ENCODE measurements around the gene HSD17B7. TPM values are rescaled to one million over a fixed set of nuclear protein-coding genes. Genes with fewer than 3 reads are reported as not detected.

HSD17B7 gene
- polyA plus RNA-seq, 1 experiment: 10.5 TPM

- Histone ChIP-seq H3K9me3 (ENCODE audit: control insufficient read depth, insufficient read depth, low read length) (peaks cover 6% of the 10 kb centered on the region), H3K27me3 (ENCODE audit: control insufficient read depth, insufficient read depth, low read length) (peaks cover 2% of the 10 kb centered on the region), H3K4me3 (ENCODE audit: low read depth, low read length) (no peak overlapping the region), H3K27ac (ENCODE audit: low read depth, low read length) (no peak overlapping the region)
- DNase-seq (ENCODE audit: low read depth, low spot score): no peak
- TF ChIP-seq, protein P1, sequence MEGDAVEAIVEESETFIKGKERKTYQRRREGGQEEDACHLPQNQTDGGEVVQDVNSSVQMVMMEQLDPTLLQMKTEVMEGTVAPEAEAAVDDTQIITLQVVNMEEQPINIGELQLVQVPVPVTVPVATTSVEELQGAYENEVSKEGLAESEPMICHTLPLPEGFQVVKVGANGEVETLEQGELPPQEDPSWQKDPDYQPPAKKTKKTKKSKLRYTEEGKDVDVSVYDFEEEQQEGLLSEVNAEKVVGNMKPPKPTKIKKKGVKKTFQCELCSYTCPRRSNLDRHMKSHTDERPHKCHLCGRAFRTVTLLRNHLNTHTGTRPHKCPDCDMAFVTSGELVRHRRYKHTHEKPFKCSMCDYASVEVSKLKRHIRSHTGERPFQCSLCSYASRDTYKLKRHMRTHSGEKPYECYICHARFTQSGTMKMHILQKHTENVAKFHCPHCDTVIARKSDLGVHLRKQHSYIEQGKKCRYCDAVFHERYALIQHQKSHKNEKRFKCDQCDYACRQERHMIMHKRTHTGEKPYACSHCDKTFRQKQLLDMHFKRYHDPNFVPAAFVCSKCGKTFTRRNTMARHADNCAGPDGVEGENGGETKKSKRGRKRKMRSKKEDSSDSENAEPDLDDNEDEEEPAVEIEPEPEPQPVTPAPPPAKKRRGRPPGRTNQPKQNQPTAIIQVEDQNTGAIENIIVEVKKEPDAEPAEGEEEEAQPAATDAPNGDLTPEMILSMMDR (IDR thresholded peaks at IDR 0.05; ENCODE audit: low read depth, low read length): no peak
- POLR2A ChIA-PET: no interaction called here
- CTCF ChIA-PET: interaction anchor here (2.5 kb wide), 1 partner anchor 15 kb away, joined by 11 read pairs; no protein-coding TSS in a partner anchor
Observed at GRCh38 chr1:162838863-162839262, 48.4 kb downstream of the HSD17B7 start.

DNA sequence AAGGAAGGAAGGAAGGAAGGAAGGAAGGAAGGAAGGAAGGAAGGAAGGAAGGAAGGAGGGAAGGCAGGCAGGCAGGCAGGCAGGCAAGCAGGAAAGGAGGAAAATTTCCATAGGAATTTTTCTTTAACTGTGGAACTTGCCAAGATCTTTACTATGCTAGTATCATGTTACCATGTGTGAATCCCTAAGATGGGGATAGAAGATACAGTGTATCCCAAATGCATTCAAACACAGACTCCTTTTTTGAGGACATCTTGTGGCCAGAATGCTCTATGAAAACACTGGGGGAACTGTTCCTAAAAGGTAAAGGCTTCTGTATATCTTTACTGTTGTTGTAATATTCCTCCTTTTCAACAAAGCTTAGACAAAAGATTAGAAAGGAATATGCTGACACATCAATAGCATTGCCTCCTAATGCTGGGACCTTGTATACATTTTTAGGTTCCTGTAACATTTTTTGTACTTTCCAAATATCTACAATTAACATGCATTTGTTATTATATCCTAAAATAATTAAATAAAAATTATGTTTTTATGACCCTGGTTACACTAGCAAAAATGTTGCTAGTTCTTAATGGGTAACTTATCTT lies 49.8 kb downstream of the HSD17B7 start:
- Histone ChIP-seq H3K4me3 (ENCODE audit: low read depth, low read length) (no peak overlapping the region), H3K27me3 (ENCODE audit: control insufficient read depth, insufficient read depth, low read length) (no peaks in the 10 kb centered on the region), H3K27ac (ENCODE audit: low read depth, low read length) (no peak overlapping the region), H3K9me3 (ENCODE audit: control insufficient read depth, insufficient read depth, low read length) (peaks cover 6% of the 10 kb centered on the region)
- POLR2A ChIA-PET: no interaction called here
- TF ChIP-seq, protein P1 (IDR thresholded peaks at IDR 0.05; ENCODE audit: low read depth, low read length): no peak; the same call in 1 of the 2 replicates
- no peak for DNase-seq (ENCODE audit: low read depth, low spot score)
- CTCF ChIA-PET: interaction anchor here (1.0 kb wide), 1 partner anchor 227 kb away, joined by 4 read pairs; no protein-coding TSS in a partner anchor

DNA sequence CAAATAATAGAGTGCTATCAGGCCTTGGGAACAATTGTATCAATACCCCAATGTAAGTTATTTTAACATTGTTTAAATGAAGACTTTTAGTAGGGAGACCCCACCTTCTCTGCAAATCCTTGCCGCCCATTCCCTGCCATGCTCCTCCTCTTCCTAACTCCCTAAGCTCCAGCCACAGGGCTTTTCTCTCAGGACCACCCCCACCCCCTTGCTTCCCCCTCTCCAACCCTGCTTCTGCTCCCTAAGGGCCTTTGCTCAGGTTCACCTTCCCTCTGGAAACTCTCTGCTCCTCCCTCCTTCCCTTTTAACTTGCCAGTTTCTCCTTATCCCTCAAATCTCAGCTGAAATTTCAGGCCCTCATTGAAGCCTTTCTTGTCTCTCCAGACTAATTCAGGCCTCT lies 53.7 kb downstream of the HSD17B7 start:
- TF ChIP-seq, protein P1 (IDR thresholded peaks at IDR 0.05; ENCODE audit: low read depth, low read length): no peak
- DNase-seq (ENCODE audit: low read depth, low spot score): no peak
- Histone ChIP-seq H3K9me3 (ENCODE audit: control insufficient read depth, insufficient read depth, low read length) (no peaks in the 10 kb centered on the region; the same call in 1 of the 2 replicates), H3K27ac (ENCODE audit: low read depth, low read length) (no peak overlapping the region), H3K4me3 (ENCODE audit: low read depth, low read length) (no peak overlapping the region), H3K27me3 (ENCODE audit: control insufficient read depth, insufficient read depth, low read length) (no peaks in the 10 kb centered on the region)
- ChIA-PET CTCF (no interaction called here), POLR2A (no interaction called here)

- no peaks in the 10 kb centered on the region for H3K9me3 ChIP-seq (ENCODE audit: control insufficient read depth, insufficient read depth, low read length)
- H3K27me3 ChIP-seq (ENCODE audit: control insufficient read depth, insufficient read depth, low read length): no peaks in the 10 kb centered on the region
- TF ChIP-seq, protein P1 (IDR thresholded peaks at IDR 0.05; ENCODE audit: low read depth, low read length): no peak
- H3K27ac ChIP-seq (ENCODE audit: low read depth, low read length): peak overlapping the region; percentile 32
- ChIA-PET CTCF (interaction anchor here (1.1 to 5.2 kb wide), 9 partner anchors 9 to 489 kb away, joined by 3 to 102 read pairs (median 11); partner anchors contain the start of genes CCDC190 and RGS4), POLR2A (interaction anchor here (1.2 kb wide), 1 partner anchor 224 kb away, joined by 3 read pairs; no protein-coding TSS in a partner anchor)
- DNase-seq (ENCODE audit: low read depth, low spot score): peak; percentile 30
- H3K4me3 ChIP-seq (ENCODE audit: low read depth, low read length): no peak overlapping the region
Observed at GRCh38 chr1:162846256-162847212, 56.0 kb downstream of the HSD17B7 start.

All from AG04450 (cell line).